ENCODE measurements around the gene EFCAB11.

DNA sequence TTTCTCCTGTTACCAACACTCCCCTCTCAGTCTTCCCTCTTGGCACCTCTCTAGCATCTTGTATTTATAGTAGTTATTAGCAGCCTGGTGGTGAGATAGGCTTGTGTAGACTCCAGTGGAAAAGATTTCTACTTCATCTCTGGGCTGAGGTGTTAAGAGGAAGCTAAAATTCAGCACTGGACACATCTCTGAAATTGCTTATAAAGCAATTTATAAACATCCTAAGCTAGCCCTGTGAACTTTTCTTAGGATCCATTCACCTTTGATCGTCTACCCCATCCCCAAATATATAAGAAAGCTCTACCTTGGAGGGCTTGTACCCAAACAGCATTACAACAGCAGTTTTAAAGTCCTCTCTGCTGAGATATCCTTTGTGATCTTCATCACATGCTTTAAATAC, 928 bp downstream of the EFCAB11 start:
- TF ChIP-seq, protein P1, sequence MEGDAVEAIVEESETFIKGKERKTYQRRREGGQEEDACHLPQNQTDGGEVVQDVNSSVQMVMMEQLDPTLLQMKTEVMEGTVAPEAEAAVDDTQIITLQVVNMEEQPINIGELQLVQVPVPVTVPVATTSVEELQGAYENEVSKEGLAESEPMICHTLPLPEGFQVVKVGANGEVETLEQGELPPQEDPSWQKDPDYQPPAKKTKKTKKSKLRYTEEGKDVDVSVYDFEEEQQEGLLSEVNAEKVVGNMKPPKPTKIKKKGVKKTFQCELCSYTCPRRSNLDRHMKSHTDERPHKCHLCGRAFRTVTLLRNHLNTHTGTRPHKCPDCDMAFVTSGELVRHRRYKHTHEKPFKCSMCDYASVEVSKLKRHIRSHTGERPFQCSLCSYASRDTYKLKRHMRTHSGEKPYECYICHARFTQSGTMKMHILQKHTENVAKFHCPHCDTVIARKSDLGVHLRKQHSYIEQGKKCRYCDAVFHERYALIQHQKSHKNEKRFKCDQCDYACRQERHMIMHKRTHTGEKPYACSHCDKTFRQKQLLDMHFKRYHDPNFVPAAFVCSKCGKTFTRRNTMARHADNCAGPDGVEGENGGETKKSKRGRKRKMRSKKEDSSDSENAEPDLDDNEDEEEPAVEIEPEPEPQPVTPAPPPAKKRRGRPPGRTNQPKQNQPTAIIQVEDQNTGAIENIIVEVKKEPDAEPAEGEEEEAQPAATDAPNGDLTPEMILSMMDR (IDR thresholded peaks at IDR 0.05): no peak
- no peak for TF ChIP-seq POLR2AphosphoS5 (IDR thresholded peaks at IDR 0.05)
